SU-DHL-6 (cell line): ENCODE measurements around the gene EHBP1.

ENCODE experiments used
- EZH2phosphoT487 ChIP-seq: fragments of 200-600 bp; sonication (generic), shearing (Covaris generic); conservative IDR thresholded peaks from 2 replicates; pipeline ENCODE4 v1.6.1; 2018; ENCODE audit warnings: mild to moderate bottlenecking, antibody characterized with exemption, low read length, moderate library complexity, mixed read lengths
- TF ChIP-seq, protein P1 (sequence below): fragments of 200-600 bp; sonication (generic); IDR thresholded peaks from one replicate; pipeline ENCODE4 v1.5.1; 2017; ENCODE audit warnings: antibody characterized with exemption, mild to moderate bottlenecking, low read length, moderate library complexity; ENCODE audit not compliant: insufficient read depth, poor library complexity, severe bottlenecking

- TF ChIP-seq, protein P1, sequence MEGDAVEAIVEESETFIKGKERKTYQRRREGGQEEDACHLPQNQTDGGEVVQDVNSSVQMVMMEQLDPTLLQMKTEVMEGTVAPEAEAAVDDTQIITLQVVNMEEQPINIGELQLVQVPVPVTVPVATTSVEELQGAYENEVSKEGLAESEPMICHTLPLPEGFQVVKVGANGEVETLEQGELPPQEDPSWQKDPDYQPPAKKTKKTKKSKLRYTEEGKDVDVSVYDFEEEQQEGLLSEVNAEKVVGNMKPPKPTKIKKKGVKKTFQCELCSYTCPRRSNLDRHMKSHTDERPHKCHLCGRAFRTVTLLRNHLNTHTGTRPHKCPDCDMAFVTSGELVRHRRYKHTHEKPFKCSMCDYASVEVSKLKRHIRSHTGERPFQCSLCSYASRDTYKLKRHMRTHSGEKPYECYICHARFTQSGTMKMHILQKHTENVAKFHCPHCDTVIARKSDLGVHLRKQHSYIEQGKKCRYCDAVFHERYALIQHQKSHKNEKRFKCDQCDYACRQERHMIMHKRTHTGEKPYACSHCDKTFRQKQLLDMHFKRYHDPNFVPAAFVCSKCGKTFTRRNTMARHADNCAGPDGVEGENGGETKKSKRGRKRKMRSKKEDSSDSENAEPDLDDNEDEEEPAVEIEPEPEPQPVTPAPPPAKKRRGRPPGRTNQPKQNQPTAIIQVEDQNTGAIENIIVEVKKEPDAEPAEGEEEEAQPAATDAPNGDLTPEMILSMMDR: no peak
- TF ChIP-seq EZH2phosphoT487: no peak
Measured at GRCh38 chr2:62660087-62660486, 45.4 kb upstream of the EHBP1 start.
